GM03348 (cell line): ENCODE data around the gene NAGLU.
"Not testable (repeated sequence)": the region's sequence is repeated elsewhere in the genome, so short reads cannot be mapped to it uniquely, and the experiment has no call there.

Experiments
- DNase-seq: peaks from one replicate; pipeline ENCODE4 v3.0.0; 2012; ENCODE audit warnings: low spot score

Gene NAGLU

DNA sequence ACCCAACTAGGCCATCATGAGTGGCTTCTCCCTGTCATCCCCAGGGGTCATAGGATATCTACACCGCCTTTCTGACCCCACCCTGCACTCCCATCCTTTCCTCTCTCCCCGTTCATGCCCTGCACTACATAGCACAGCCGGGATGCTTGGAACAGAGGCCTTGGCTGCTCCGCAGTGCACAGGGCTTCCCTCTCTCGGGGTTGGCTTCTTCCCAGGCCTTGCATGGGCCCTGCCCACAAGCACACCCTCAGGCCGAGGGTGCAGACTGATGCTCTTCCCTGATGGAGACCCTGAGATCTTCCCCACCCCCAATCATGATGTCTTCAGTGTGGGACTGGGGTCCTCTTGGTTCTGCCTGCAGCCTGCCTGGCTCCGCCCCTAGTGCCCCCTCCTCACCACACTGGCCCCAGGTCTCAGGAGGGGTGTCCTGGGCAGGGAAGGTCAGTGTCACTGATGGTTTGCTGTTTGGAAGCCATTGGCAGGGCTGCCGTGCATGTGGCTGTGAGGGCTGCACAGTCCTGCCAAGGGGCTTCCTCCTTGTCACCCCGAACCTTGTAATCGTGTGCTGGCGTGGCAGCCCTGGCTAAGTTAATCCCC, 14.3 kb upstream of the NAGLU start:
- DNase-seq: no peak

DNA sequence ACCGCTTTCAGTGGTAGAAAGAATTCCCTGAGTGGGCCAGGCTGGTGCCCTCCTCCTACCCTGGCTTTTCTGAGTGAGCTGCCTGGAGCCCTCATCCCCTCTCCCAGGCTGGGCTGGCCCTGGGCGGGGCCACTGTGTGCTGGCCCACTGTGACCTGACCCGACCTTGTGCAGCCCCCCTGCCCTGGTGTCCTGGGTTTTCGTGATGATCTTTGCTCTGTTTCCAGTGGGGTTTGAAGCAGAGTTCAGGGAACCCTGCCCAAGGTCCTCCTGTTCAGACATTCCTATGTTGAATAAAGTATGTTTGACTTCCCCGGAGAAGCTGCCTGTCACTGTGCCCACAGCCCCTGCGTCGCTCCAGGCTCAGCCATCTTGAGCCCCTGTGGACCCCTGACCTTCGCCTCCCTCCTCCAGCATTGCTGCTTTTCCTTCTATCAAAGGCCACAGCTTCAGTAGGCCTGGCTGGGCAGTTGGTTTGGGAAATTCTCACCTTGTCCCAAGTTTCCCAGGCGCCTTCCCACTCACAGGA, 13.7 kb upstream of the NAGLU start:
- DNase-seq: no peak

DNA sequence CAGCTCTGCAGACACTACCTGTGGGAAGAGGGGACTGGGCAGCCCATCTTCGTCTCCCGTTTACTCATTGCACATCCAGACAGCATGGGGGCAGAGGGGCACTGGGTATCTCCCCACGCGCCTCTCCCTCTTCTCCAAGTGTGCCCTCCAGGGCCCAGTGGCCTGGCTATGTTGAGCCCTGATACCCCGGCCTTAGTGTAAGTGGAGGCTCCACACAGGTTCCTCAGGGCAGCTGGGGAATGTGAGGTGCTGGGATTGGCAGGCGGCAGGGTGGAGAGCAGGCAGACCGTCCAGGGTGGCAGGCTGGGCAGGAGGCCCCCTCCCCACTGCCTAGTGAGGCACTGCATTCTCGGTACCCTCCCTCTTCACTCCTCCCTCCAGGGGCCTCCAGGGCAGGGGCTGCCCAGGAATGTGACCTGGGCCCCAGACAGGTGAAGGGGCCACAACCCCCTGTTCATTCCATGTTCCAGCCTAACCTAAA, 13.2 kb upstream of the NAGLU start:
- DNase-seq: no peak

DNA sequence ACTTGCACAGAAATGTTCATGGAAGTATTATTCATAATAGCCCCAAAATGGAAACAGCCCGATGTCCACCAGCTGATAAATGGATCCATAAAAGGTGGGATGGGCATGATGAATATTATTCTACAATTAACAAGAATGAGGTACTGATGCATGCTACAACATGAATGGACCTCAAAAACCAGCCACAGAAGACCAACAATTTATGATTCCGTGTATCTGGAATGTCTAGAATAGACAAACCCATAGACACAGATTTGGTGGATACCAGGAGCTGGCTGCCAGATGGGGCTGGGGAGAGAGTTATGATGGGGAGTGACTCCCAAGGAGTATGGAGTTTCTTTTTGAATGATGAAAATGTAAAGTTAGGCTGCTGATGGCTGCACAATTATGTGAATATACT, 10.8 kb upstream of the NAGLU start:
- DNase-seq: peak; percentile 71

DNA sequence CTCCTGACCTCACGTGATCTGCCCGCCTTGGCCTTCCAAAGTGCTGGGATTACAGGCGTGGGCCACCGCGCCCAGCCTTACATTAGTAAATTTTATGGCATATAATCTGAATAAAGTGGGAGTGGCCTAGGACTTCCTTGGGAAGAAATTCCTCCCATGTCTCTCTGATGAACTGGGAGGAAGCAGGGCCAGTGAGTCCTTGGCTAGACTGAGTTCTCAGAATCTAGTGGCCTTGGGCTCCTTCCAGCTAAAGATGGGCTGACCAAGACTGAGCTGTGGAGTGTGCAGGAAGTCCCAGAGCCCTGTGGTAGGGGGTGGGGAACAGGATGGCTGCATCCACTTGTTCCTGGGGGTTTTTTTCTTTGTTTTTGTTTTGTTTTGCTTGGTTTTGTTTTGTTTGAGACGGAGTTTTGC, 10.0 kb upstream of the NAGLU start:
- DNase-seq: peak; percentile 55

DNA sequence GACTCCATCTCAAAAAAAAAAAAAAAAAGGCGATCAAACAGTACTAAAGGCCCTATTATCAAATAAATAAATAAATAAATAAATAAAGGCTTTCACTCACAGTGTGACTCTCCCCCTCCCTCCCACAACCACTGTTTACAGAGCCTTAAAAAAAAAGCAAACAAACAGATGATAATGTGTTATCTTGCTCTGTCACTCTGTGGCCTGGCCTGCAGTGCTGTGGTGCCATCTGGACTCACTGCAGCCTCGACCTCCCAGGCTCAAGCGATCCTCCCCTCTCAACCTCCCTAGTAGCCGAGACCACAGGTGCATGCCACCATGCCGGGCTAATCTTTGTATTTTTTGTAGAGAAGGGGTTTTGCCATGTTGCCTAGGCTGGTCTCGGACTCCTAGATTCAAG, 8.1 kb upstream of the NAGLU start:
- no peak for DNase-seq

DNA sequence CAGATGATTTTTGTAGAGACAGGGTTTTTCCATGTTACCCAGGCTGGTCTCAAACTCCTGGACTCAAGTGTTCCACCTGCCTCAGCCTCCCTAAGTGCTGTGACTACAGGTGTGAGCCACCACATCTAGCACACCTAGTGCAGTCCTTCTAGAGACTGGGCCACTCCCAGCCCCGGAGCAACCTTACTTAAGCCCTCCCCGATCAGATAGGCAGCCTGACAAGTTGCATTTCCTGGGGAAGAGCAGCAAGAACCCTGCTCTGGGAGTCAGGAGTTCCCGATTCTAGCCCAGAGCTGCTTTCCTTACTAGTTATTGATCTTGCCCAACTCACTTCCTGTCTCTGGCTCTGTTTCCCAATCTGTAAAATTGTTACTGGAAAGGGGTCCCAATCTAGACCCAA, 7.0 kb upstream of the NAGLU start:
- DNase-seq: no peak

DNA sequence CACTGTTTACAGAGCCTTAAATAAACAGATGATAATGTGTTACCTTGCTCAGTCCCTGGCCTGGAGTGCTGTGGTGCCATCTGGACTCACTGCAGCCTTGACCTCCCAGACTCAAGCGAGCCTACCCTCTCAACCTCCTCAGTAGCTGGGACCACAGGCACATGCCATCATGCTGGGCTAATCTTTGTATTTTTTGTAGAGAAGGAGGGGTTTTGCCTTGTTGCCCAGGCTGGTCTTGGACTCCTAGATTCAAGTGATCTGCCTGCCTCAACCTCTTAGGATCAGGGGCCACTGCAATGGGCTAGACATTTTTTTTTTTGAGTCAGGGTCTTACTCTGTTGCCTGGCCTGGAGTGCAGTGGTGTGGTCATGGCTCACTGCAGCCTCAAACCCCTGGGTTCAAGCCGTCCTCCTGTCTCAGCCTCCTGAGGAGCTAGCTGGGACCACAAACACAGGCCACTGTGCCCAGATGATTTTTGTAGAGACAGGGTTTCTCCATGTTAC, 5.0 kb upstream of the NAGLU start:
- no peak for DNase-seq

DNA sequence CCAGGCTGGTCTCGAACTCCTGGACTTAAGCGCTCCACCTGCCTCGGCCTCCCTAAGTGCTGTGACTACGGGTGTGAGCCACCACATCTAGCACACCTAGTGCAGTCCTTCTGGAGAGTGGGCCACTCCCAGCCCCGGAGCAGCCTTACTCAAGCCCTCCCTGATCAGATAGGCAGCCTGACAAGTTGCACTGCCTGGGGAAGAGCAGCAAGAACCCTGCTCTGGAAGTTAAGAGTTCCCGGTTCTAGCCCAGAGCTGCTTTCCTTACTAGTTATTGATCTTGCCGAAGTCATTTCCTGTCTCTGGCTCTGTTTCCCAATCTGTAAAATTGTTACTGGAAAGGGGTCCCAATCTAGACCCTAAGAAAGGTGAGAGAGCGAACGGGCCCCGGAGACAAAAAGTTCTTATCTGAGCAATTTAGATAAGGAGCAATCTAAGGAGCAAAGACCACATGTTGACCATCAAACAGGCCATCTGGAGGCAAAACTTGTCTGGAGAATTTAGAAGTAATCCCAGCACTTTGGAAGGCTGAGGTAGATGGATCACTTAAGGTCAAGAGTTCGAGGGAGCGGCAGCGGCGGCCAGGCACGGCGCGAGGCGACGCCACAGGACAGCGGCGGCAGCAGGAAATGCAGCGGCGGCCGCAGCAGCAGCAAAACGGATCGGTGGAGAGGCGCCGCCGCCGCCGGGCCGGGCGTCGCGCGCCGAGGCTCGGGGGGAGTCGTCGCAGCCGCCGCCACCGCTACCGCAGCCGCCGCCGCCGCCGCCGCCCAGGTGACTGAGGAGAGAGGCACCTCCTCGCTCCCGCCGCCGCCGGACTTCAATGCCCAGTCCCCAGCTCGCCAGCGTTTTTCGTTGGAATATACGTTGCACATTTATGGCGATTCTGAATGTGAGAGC, 4.3 kb upstream of the NAGLU start:
- peak; percentile 73 for DNase-seq

DNA sequence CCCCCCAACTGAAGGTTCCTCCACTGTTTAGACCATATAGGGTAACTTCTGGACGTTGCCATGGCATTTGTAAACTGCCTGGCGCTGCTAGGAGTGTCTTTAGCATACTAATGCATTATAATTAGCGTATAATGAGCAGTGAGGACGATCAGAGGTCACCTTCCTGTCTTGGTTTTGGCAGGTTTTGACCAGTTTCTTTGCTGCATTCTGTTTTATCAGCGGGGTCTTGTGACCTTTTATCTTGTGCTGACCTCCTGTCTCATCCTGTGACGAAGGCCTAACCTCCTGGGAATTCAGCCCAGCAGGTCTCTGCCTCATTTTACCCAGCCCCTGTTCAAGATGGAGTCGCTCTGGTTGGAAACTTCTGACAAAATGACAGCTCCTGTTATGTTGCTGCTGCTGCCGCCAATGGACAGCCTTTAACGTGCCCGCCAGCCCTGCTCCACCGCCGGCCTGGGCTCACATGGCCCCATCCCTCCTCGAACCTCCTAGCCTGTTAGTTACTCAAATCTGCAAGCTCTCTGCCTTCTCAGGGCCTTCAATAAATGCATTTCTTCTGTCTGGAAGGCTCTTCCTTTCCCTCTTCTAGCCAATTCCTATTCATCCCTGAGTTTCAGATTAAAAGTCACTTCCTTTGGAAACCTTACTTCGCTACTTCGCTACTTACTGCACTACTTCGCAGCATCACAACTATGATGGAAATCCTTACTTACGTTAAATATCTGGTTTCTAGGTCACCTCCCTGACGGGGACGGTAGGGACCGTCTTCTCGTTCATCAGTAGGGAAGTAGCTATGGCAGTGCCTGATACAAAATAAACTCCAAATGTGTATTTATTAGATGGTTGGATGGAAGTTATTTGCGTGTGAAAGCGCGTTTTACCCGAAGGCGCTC, 640 bp upstream of the NAGLU start:
- DNase-seq: no peak

DNA sequence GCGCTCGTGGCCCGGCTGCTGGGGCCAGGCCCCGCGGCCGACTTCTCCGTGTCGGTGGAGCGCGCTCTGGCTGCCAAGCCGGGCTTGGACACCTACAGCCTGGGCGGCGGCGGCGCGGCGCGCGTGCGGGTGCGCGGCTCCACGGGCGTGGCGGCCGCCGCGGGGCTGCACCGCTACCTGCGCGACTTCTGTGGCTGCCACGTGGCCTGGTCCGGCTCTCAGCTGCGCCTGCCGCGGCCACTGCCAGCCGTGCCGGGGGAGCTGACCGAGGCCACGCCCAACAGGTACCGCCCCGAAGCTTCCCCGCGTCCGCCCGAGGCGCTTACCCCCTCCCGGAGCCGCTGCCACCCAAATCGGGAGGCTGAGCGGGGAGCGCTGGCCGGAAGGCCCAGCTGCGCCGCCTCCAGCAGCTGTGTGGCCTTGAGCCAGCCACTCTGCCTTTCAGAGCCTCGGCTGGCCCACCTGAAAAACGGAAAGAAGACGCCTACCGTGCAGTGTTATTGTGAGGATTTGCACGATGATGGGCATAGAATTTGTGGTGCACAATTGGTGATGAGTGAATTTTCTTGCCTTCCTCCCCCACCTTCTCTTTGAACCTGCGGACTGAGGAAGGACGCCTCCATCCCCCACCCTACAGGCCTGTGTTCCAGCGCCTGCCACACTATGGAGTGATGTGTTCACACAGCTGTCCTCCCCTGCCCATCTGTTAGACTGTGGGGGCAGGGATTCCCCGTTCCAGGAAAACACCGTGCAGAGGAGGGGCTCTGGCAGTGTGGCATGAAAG, 523 bp downstream of the NAGLU start:
- peak; percentile 95 for DNase-seq

DNA sequence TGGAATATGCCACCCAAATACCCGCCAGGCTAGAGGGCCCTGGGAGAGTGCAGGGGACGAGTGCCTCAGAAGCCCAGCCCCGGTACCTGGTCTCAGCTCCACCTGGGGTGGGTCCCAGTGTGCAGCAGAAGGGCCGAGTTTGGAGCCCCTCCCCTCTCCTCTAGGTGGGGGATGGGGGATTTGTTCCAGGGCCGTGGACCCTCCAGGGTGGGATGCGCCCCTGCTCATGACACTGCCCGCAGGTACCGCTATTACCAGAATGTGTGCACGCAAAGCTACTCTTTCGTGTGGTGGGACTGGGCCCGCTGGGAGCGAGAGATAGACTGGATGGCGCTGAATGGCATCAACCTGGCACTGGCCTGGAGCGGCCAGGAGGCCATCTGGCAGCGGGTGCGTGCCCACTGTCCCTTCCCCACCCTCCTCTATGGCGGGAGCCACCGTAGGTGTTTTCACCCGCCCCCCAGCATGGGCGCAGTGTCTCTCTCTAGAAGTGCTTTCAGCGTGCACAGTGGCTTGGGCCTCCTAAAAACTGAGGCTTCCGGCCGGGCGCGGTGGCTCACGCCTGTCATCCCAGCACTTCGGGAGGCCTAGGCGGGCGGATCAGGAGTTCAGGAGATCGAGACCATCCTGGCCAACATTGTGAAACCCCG, 1.2 kb downstream of the NAGLU start:
- no peak for DNase-seq

DNA sequence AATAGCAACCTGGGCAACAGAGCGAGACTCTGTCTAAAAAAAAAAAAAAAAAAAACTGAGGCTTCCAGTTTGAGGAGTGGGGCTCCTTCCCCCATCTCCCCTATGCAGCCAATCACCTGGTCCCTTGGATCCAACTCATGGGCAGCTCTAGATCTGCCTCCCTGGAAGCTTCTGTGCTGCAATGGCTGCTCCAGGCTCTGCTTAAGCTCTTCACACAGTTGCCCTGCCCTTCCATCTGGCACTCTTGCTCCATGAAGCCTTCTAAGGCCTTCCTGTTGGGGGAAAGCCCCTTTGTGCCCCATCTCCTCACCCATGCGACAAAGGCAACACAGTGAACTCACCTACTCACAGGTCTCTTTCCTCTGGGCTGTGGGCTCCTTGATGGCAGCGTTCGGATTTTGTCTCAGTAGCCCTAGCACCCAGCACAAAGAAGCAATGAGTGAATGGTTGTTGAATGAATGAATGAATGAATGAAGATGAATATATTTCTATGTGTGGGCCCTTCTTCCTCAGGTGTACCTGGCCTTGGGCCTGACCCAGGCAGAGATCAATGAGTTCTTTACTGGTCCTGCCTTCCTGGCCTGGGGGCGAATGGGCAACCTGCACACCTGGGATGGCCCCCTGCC, 1.9 kb downstream of the NAGLU start:
- DNase-seq: no peak

DNA sequence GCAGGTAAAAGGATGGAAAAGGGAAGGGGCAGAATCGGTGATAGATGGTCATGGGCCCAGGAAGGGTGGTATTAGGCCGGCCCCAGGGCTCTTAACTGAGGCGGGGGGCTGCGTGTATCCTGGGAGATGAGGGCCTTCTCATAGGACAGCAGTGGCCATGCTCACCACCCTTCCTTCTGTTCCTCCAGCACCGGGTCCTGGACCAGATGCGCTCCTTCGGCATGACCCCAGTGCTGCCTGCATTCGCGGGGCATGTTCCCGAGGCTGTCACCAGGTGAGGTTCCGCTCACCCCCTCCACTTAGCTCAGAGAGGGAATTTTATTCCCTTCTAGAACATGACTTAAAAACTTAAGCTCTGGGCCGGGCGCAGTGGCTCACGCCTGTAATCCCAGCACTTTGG, 2.4 kb downstream of the NAGLU start:
- no peak for DNase-seq

DNA sequence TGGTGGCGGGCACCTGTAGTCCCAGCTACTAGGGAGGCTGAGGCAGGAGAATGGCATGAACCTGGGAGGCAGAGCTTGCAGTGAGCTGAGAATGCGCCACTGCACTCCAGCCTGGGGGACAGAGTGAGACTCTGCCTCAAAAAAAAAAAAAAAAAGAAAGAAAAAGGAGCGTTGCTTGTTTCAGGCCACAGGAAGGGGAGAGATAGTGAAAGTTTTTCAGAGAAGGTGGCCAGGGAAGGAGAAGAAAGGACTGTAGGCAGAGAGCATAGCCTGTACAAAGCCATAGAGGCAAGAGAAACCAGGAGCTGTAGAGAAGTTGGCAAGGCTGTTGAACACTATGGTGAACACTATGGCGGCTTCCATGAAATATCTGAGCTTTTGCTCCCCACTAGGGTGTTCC, 4.5 kb downstream of the NAGLU start:
- not testable (repeated sequence) for DNase-seq

DNA sequence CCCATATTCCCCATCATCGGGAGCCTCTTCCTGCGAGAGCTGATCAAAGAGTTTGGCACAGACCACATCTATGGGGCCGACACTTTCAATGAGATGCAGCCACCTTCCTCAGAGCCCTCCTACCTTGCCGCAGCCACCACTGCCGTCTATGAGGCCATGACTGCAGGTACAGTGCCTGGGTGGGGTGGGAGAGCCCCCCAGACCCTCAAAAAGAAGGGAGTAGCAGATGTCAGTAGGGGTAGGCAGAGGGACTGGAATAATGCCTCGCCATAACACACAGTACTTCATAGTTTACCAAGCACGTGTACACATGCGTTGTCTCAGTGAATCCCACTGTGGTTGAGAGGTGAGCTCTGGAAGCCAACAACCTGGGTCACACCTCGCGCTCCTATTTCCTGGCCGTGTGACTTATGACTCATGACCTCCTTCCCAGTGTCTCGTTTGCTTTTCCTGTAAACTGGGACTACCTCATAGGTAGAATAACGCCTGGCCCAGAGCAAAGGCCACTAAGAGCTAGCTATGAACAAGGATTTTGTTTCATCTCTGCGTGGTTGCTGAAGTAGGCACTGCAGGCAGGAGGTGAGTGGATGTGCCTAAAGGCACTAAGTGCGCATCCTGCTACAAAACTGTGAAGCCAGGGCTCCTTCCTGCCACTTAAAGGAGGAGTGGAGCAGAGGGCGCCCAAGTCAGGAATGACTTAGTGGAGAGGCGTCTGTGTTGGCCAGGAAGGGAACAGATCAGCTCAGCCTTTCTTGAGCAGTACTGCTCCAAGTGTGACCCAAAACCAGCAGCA, 5.2 kb downstream of the NAGLU start:
- no peak for DNase-seq

DNA sequence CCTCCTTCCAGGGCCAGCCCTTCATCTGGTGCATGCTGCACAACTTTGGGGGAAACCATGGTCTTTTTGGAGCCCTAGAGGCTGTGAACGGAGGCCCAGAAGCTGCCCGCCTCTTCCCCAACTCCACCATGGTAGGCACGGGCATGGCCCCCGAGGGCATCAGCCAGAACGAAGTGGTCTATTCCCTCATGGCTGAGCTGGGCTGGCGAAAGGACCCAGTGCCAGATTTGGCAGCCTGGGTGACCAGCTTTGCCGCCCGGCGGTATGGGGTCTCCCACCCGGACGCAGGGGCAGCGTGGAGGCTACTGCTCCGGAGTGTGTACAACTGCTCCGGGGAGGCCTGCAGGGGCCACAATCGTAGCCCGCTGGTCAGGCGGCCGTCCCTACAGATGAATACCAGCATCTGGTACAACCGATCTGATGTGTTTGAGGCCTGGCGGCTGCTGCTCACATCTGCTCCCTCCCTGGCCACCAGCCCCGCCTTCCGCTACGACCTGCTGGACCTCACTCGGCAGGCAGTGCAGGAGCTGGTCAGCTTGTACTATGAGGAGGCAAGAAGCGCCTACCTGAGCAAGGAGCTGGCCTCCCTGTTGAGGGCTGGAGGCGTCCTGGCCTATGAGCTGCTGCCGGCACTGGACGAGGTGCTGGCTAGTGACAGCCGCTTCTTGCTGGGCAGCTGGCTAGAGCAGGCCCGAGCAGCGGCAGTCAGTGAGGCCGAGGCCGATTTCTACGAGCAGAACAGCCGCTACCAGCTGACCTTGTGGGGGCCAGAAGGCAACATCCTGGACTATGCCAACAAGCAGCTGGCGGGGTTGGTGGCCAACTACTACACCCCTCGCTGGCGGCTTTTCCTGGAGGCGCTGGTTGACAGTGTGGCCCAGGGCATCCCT, 7.4 kb downstream of the NAGLU start:
- no peak for DNase-seq

DNA sequence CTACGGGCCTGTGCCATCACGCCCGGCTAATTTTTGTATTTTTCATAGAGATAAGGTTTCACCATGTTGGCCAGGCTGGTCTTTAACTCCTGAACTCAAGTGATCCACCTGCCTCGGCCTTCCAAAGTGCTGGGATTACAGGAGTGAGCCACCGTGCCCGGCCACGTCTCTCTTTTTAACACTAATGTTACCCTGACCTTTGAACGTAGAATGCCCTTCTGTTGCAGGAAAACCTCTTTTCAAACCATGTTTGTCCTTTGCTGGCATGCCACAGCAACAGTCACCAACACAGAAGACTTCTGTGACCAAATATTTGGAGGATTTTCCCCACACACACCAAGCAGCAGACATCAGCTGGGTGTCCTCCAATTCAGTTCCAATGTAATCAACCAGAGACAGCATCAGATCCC, 8.8 kb downstream of the NAGLU start:
- DNase-seq: no peak
